ENCODE results near the gene TPSAB1. TPM values are rescaled to one million over a fixed set of nuclear protein-coding genes. Genes with fewer than 3 reads are reported as not detected.
"Not testable (repeated sequence)": the region's sequence is repeated elsewhere in the genome, so short reads cannot be mapped to it uniquely, and the experiment has no call there.

TPSAB1 gene
- total RNA-seq, 1 experiment from 2014 or later, result not detected

- DNase-seq (ENCODE audit: low read depth), result not testable (repeated sequence)
Measured at GRCh38 chr16:1247903-1248537, 7.5 kb downstream of the TPSAB1 start.

DNA sequence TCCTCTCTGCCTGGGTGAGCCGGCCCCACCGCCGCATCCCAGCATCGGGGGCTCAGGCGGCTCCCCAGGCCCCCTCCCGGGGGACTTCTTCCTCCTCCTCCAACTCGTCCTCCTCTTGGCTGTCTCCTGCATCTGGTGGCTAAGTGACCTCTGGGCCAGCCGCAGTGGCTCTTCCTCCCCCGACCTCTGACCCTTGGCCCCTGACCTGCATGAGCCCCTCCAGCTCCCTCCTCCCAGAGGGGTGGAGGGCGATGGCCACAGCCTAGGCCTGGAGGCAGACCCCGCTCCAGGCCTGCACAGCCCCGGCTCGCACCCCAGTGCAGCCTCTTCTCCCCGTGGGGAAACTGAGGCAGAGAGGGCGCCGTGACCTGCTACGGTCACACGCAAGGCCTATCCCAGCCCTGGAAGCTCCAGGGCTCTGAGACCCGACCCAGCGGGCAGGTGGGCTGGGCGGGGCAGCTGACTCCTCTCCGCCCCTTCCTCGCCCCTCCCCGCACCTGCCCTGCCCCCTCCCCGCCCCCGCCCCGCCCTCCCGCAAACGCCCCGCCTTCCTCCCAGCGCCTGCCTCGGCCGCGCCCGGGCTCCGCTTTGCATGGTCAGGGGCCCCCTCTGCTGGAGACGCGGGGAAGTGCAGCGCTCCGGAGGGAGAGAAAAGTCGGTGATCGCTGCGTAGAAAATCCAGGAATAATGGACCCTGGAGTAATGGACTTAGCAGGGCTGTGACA lies 8.7 kb downstream of the TPSAB1 start:
- not testable (repeated sequence) for DNase-seq (ENCODE audit: low read depth)

DNA sequence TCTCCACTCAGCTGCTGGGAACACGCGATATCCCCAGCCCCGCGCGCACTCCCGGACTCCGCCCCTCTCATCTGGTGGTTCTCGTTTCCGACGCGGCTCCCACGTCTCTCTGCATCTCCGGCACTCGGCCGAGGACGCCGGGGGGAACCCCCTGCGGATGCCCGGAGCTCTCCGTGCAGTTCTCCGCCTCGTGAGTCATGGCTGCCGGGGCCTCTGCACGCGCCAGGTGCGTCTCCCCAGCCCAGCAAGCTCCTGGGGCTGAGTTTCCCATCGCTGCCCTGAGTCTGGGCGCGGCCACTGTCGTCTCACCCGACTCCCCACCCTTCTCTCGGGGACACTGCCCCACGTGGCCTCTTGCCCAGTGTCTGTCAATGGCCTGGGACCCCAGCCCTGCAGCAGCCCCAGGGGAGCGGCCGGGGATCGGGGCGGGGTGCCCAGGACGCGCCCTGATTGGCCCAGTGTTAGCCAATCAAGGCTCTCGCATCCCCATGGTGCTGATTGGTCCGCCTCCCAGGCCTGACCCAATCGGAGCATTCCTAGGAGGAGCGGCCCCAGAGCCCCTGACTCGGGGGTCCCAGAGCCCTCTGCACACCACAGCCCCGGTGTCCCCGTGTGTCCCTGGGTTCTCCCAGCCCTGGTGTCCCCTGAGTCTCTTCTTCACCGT lies 13.3 kb downstream of the TPSAB1 start:
- not testable (repeated sequence) for DNase-seq (ENCODE audit: low read depth)

DNA sequence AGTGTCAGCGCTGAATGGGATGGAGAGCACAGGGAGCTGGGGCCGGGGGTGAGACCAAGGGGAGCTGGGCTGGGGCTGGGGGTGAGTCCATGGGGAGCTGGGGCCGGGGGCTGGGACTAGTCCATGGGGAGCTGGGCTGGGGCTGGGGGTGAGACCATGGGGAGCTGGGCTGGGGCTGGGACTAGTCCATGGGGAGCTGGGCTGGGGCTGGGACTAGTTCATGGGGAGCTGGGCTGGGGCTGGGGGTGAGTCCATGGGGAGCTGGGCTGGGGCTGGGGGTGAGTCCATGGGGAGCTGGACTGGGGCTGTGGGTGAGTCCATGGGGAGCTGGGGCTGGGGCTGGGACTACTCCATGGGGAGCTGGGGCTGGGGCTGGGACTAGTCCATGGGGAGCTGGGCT lies 14.3 kb downstream of the TPSAB1 start:
- not testable (repeated sequence) for DNase-seq (ENCODE audit: low read depth)

- not testable (repeated sequence) for DNase-seq (ENCODE audit: low read depth)
Measured at GRCh38 chr16:1255276-1256122, 15.0 kb downstream of the TPSAB1 start, which contains the start of gene TPSD1. TPSD1 (plus strand) TSS chr16:1256069; CDS start chr16:1256281, 212 bp downstream.

GRCh38 chr16:1256296-1256873 lies 15.9 kb downstream of the TPSAB1 start:
- DNase-seq (ENCODE audit: low read depth), result not testable (repeated sequence)

GRCh38 chr16:1256874-1257322 lies 16.4 kb downstream of the TPSAB1 start:
- DNase-seq (ENCODE audit: low read depth), result no peak

- no peak for DNase-seq (ENCODE audit: low read depth)
Measured at GRCh38 chr16:1257561-1258224, 17.2 kb downstream of the TPSAB1 start.

GRCh38 chr16:1258225-1258600 lies 17.7 kb downstream of the TPSAB1 start:
- no peak for DNase-seq (ENCODE audit: low read depth)

DNA sequence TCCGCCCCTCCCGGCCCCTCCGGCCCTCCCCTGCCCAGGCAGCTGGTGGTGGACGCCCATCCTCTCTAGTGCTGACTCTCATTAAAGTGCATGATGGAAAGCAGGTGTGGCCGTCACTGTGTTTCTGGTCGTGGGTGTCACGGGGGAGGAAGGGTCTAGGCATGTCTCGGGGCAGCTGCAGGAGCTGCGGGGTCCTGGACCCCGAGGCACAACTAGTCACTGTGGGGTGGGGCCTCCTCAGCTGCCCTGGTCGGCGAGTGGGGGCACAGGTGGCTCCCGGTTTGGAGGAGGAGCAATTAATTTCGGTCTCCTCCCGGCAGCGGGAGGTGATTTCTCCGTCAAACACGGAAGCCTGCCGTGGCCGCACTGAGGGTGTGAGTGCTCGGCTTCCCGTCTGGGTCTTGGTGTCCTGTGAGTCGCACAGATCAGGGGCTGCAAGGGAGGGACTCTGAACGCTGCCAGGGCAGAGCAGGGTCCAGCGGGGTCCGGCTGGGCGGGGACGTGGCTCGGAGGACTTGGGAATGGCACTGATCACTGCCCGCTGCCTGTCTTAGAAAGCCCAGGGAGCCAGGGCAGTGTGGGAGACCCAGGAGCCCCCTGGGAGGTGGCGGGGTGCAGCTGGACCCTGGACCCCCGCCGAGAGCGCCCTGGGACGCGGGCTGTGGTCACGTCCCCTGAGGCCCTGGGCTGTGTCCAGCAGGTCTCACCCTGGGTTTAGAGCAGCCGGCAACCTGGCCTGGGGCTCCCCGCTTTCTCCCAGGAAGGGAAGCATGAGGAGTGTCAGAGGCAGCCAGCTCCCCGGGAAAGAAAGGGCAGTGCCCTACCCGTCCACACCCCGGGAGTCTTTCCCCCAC lies 18.6 kb downstream of the TPSAB1 start:
- no peak for DNase-seq (ENCODE audit: low read depth)

DNA sequence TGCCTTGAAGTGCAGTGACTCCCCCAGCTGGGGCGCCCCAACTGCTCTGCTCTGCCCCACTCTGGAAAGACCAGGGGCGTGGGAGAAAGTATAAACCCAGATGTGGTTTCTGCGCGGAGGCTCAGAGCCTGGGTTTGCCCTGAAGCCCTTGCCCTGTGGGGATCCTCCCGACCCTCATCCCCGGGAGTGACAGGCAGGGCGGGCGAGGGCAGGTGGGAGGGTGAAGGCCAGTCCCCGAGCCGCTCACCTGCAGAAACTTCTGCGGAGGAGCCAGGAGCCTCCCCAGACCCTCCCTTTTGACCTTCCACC lies 19.2 kb downstream of the TPSAB1 start:
- no peak for DNase-seq (ENCODE audit: low read depth)

GRCh38 chr16:1260101-1260680 lies 19.7 kb downstream of the TPSAB1 start:
- DNase-seq (ENCODE audit: low read depth), result no peak

GRCh38 chr16:1261131-1261892 lies 20.8 kb downstream of the TPSAB1 start:
- DNase-seq (ENCODE audit: low read depth), result peak; percentile 27

- DNase-seq (ENCODE audit: low read depth), result no peak
Measured at GRCh38 chr16:1262210-1262845, 21.8 kb downstream of the TPSAB1 start.

- DNase-seq (ENCODE audit: low read depth), result no peak
Measured at GRCh38 chr16:1262846-1263221, 22.3 kb downstream of the TPSAB1 start.

DNA sequence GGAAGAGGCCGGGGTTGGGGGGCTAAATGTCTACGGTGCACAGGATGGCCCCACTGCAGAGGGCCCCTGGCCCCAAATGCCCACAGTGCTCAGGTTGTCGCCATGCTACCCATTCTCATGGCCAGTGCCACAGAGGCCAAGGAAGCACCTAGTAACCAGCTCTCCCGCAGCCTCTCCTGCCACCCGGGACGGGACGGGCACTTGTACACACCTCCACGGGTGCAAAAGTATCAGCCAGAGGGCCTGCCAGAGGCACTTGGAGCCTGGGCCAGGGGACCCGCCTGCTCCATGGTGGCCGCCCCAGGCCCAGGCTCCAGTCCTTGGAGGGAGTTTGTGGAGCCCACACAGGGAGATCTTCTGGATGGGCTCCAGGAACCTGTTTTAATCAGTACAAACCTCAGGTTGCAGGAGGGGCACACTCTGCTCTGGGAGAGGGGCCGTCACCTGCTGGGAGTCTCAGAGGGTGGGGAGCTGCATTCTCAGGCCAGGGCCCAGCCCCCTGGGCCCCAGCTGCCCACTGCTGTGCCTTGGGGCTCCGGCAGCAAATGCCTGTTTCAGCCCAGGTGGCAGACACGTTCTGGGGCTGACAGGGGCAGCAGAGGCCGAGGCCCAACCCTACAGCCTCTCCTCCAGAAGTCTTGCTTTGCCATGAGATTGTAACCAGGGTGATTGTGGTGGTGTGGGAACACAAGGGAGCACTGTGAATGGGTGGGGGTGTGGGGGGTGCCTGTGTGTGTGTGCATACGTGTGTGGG lies 23.3 kb downstream of the TPSAB1 start:
- no peak for DNase-seq (ENCODE audit: low read depth)

- no peak for DNase-seq (ENCODE audit: low read depth)
Measured at GRCh38 chr16:1264345-1265089, 24.0 kb downstream of the TPSAB1 start.

All from Daoy (cell line).